NCI-H2227 (cell line): Measurements from ENCODE around the gene MCM9.

Source experiments
- DNase-seq: peaks from one replicate; lab custom pipeline; 2025; ENCODE audit not compliant: unreplicated experiment; lab: John Stamatoyannopoulos, UW

The MCM9 gene

DNA sequence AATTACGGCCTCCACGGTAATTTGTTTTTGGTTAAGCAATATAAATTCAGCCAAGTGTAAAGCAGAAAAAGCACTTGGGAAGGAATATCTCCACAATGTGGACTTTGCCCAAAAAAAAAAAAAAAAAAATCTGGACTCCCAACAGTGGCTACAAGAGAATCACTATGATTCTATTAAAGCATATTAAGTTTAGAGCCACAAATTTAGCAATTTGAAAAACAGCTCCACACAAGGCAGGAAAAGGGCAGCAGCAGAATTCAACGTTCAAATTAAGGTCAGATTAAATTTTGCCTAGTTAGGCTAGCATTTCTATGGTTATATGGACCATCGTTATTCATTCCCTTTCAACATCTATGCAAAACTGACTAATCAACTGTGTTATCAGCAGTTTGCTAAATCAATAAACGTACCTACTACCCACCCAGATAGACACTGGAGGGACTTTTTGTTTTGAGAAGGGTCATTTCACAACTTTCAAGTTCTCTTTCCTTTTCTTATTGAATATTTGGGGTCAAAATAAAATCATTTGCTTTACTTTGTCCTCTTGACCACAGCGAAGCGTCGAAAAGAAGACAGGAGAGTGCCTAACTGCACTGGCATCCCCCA lies 1.0 kb downstream of the MCM9 start:
- DNase-seq: no peak

DNA sequence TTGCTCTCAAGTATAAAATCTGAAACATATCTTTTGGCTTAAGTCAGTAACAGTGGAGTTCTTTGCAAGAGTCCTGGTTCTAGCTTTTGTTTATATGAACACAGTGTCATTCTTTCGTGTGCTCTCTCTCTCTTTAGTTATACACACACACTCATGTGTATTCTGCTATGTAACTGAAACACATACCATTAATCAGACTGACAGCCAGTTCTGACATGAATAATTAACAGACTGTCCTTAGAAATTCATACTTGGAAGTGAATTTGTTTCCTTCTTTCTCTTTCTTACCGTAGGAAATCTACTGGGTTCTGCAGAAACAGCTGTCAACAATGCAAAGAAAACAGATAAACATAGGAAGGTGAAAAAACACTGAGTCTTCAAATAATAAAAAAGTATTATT lies 2.5 kb downstream of the MCM9 start:
- no peak for DNase-seq

DNA sequence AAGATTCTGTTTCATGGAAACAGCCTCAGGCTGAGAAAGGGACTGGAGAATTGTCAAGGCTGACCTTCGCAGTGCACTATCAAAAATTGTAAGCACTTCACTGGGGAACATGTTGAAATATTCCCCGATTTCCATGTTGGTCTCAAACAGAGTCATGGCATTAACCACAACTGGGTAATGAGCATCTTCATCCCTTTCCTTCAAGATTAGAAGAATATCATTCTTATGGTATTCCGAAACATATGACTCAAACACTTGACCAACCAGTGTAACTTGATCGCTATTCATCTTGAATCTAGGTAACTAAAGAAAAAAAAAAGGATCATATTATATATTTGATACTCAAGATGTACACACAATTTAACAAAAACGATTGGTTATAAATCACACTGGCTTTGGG lies 3.5 kb downstream of the MCM9 start:
- no peak for DNase-seq

DNA sequence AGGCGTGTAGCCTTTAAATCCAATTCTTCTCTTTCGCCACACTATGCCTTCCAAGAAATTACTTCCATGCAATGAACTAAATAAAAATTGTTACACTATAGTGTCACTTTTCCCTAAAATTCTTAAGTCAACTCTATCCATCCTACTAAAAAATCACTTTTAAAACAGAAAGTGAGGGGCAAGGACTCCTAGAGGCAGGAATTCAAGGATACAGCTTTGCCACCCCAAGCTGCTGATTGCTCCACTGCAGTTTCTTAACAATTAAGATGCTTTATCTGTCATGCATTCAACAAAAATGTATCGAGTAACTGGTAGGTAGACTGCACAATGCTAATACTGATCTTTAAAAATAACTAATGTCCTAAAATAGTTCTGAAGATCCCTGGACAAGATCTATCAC lies 4.3 kb downstream of the MCM9 start:
- DNase-seq: no peak

DNA sequence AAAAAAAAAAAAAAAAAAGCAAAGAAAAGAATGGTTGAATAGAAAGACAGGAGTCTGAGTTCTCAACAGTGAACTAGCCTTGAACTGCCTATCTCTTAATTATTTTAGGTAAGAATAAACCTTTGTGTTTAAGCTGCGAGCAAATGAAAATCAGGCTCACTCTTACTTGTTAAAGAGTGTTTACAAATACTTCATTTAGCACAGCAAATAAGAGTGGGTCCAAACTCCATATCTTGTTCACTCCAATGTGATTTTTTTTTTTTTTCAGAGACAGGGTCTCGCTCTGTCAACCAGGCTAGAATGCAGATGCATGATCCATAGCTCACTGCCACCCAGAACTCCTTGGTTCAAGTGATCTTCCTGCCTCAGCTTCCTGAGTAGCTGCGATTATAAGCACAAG lies 11.9 kb downstream of the MCM9 start:
- DNase-seq: no peak

DNA sequence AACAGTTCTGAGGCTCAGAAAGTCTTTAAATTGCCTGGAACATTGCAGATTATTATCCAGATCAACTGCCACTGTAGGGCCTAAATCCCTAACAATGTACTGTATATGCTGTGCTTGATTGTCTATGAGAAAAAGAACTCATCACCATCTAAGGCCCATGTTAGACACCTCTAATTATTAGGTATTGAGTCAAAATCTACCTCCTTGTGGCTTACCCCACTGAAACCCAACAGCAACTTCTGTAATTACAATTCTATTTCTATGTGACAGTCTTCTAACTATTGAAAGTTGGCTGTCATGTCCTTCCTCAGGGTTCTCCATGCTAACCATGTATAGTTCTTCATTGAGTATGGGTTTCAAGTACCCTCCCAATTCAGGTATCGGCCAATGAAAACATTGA lies 13.9 kb downstream of the MCM9 start:
- no peak for DNase-seq

DNA sequence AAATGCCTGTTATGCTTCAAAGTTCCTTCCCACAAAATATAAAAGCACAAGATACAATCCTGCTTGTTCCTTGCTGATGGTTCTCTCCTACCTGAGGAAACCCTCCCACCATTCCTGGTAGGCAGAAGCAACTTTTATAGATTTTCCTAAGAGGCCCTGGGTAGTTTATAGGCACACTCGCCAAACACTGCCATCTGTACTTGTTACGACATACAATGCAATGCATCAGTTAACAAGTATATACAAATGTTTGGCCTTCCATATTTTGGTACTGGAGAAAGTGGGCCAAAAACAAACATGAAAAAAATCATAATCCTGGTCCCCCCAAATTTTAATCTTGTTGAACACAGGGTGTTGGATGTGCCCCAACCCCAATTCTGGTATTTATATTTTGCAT lies 16.6 kb downstream of the MCM9 start:
- no peak for DNase-seq

DNA sequence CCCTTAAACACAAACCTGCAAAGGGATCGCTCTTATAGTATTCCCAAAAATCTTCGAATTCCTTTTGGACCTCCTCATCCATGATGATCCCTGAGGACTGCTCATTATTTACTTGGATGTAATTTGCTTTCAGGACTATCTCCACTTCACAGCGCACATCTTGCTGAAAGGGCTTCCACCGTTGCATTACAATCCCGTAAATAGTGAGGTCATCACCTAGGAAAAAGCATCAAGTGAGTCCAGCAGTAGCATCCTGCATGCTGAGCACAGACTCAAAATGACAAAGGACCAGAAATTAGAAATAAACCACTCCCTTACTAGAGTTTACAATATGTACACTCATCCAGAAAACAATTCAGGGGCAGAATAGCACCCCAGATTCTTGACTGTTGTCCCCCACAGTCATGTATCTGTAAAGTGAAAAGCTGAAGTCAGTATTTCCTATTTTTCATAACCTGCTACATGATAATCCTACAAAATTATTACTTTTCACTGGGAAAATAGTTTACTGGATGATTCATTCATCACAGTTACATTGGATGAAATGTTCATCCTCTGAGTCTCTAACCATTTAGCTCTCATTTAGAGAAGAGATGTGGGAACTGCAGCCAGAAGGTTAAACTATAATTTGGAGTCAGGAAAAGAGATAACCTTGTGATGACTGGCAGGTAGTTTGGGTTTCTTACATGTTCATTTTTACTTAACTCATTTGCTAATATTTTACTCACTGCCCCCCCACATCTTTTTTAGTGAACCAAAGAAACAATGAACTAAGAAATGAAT lies 17.2 kb downstream of the MCM9 start:
- DNase-seq: peak; percentile 40

DNA sequence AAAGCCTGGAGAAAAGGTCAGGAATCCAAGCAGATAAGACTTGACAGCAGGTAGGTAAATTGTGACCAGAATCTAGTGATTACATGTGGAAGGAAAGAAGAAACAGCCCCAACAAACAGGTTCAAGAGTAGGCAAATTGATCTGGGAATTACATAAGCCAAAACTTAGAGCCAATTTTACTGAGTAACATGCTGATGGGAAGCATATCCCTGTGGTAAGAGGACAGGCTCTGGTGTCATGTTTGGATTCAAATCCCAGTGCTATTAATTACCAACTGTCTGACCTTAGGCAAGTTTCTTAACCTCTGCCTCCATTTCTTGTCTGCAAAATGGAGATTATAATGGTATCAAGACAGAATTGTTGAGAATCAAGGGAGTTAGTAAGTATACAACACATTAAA lies 20.4 kb downstream of the MCM9 start:
- no peak for DNase-seq

DNA sequence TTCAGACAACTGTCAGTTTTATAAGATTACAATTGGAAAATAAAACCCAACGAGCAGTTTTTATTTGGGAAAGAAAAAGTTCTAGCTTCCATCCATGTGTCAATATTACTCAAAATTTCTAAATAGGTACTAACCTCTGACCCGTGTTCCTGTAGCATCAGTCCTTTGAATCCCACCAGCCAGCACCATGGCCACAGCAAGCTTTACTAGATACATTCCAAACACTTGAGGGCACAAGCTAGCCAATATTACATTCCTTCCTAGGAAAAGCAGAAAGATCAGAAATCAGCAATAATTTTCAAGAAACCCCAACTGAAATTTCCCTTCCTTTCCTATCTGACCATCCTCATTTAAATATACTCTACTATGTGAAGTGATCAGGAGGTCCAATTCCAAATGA lies 21.8 kb downstream of the MCM9 start:
- no peak for DNase-seq

DNA sequence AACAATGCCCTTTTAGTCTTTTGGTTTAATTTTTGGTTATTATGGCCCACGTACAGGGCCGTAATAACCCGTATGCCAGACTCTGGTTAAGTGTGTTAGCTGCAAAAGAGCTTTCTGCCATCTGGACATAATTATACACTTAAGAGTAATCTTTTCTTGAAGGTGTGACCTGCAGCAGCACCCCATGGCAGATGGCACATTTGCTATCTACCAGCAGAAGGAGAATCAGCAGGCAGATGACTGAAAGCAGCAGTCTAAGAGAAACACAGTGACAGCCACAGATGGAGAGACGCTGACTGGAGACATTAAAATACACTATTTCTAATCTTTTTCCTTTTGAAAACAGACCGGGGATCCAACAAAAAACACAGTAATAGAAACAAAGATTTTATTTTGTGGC lies 22.3 kb downstream of the MCM9 start:
- DNase-seq: peak; percentile 81

DNA sequence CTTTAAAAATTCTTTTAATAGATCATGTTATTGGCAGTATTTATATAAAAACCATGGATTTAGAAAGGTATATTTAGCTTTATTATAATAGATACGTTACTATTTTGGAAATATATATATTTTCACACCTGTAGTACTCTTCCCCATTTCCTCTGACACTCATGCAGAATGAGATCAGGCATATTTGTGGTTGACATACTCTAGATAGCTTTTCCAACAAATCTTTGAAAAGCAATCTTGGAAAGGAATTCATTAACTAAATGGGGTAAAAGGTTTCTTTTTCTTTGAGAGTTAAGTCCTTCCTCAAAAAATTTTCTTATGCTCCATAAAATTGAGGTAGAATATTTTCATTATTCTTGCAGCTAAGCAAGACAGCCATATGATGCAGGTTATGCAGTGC lies 26.5 kb downstream of the MCM9 start:
- DNase-seq: no peak

DNA sequence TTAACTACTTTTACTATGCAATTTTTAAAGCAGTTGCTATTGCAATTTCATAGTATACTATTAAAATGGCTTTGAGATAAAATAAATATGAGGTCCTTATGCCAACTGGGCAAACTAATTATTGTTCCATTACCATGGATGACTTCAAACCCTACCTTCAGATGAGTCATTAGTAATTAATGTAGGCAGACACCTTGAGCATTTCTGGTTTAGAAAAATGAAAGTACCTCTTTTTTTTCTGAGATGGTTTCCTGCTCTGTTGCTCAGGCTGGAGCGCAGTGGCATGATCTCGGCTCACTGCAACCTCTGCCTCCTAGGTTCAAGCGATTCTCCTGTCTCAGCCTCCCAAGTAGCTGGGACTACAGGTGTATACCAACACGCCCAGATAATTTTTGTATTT lies 29.1 kb downstream of the MCM9 start:
- no peak for DNase-seq

DNA sequence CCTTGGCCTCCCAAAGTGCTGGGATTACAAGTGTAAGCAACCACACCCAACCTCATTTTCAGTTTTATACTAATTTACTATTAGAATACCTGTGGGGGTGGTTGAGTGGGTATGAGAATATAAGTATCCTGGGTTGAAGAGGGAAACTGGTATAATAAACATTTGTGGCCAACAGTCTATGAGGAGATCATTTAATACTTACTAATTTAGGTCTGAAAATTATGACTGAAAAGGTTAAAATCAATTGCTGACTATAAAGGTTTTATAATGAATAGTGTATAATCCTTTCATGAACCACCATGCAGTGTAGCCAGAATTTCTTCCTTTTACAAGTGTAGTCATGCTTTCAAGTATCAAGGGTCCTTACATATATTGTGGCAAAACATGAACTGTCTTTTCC lies 29.9 kb downstream of the MCM9 start:
- DNase-seq: no peak

DNA sequence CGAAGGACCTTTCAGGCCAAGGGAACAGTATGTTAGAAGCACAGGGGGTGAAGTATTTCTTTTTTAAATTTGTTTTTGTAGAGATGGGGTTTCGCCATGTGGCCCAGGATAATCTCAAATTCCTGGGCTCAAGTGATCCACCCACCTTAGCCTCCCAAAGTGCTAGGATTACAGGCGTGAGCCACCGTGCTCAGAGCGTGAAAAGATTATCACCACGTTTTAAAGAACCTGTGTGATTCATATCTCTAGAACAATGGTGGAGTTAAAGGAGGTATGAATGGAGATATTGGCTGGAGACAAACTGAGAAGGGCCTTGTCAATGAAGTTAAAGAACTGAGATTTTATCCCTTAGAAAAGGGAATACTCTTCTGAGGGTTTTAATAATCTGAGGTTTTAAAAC lies 31.3 kb downstream of the MCM9 start:
- DNase-seq: no peak

DNA sequence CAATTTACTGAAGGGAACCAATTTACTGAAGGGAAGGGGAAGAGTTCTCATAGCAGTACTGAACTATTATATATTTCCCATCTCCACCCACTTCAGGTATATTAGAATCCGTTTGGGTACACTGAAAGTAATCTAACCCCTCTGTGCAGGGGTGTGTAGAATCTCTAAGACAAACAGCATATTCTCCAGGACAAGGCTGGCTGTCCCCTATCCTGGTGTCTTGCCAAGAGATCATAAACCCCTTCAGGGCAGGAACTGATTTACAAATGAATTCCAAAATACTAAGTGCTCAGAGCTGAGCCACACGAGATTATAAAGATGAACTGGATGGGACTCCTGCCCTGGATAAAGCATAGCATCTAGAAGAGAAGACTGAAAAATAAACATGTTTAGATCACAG lies 31.8 kb downstream of the MCM9 start:
- DNase-seq: no peak

DNA sequence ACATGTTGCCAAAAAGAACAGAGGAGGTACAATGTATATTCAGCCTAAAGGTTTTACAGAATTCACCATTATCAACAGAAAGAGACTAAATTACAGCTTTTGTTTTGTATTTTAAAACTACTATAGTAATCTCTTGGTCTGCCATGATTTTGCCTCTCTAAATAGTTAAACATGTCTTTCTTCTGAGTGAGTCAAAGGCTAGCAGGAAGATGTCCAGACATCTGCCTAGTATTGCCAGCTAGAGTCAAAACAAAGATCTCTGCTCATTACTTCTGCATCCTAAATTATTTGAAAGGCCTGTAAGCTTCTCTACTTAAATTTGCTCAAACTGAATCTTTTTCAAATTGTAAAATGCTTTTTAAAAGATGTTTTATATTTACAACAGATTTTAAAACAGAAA lies 32.2 kb downstream of the MCM9 start:
- no peak for DNase-seq

DNA sequence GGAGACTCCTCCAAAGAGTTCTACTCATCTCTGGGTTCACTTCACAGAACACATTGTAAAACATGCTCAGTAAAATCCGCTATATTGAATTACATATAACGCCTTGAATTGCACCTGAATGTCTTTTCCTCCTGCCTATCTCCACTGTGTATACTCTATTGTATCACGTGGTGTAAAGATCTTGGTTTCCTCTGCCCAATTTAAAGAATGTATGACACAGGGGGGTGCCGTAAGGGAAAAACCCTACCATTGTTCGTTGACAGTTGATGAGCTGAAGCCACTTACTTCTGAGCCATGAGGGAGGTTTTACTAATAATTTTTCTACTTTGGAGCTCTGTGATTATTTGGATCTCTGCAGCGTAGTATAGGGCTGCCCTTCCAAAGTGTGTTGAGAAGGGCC lies 35.0 kb downstream of the MCM9 start:
- DNase-seq: peak; percentile 22

DNA sequence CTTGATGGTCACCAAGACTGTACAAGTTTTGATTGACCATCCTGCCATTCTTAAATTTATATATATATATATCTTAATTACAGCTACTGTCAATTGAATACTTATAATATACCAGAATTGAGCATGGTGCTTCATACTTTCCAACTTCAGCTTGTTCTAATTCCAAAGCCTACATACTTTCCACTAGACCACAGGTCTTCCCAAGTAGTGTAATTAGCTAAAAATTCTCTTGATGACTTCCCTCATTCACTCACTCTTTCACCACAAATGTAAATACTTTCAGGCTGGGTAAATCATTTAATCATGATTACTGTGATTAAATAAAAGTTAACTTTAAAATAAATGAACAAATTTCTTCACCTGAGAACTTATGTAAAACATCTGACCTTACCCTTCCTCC lies 37.6 kb downstream of the MCM9 start:
- DNase-seq: no peak

DNA sequence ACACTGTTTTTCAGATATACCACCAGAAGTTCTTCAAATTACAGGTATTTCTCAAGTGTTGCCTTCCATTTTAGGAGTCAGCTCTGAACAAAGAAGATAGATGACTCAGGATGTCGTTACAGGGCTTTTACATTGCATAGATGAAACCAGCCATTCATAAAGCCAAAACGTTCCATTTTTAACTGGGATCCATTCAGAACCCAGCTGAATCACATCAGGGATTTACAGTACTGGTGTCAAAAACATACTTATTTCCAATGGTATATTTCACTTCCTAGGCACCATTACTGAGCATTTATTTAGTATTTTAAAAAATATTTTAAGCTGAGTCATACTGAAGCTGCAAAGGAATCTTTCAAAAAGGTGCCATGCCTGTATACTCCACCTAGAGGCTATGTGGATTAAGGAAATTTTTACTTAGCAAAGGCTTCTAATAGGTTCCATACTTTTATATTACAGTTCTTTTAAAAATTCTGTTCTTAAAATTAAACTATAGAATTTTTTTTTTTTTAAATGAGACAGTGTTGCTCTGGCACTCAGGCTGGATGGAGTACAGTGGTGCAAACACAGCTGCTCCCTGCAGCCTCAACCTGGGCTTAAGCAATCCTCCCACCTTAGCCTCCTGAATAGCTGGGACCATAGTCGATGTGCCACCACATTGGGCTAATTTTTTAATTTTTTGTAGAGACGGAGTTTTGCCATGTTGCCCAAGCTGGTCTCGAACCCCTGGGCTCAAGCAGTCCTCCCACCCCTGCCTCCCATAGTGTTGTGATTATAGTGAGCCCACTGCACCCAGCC lies 38.4 kb downstream of the MCM9 start:
- DNase-seq: peak; percentile 45

DNA sequence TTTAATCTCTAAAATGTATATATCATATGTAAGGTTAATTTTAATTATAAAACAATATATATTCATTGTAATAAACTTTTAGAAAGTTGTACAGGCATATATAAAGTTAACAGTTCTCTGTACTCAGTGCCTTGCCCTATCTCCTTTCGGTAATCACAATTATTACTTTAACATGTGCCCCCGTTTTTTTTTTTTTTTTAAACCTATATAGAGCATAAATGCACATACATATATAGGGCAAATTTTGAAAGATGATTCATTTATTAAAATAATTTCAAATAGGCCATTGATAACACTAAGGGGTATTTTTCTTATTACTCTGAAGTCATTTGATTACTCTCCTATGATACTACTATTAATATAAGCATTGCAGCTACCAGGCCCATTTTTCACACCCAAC lies 39.1 kb downstream of the MCM9 start:
- DNase-seq: no peak

DNA sequence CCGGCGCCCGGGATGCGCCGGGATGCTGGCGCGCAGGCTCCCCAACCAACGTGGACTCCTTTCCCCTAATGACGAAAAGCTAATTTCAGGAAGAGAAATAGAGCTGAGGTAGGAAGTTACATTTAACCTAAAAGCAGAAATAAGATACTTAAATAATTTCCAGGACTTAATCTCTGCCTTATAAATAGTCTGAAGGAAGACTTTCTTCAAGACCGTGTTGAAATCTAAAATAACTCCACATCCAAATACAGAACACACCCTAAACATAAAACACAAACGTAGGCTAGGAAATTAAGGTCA lies 39.7 kb downstream of the MCM9 start:
- no peak for DNase-seq
